Type B pancreatic cell (in vitro differentiated cells): ENCODE measurements around the gene SCARB1. TPM values are rescaled to one million over a fixed set of nuclear protein-coding genes. Genes with fewer than 3 reads are reported as not detected.

Experiments used
- DNase-seq: peaks from one replicate; pipeline ENCODE4 v3.0.0; 2021; ENCODE audit warnings: mixed read lengths; ENCODE audit not compliant: unreplicated experiment; ENCODE audit errors: extremely low spot score
- H3K27ac Mint-ChIP-seq: 2 replicates; pipeline ENCODE4 v1.8.0; 2021; ENCODE audit warnings: mild to moderate bottlenecking, mixed read lengths
- H3K27me3 Mint-ChIP-seq: 2 replicates; pipeline ENCODE4 v1.8.0; 2021; ENCODE audit warnings: mixed read lengths
- H3K36me3 Mint-ChIP-seq: 2 replicates; pipeline ENCODE4 v1.8.0; 2021; ENCODE audit warnings: mixed read lengths
- H3K4me1 Mint-ChIP-seq: one replicate; pipeline ENCODE4 v1.8.0; 2021; ENCODE audit warnings: mixed read lengths; ENCODE audit not compliant: unreplicated experiment
- H3K4me3 Mint-ChIP-seq: 2 replicates; pipeline ENCODE4 v1.8.0; 2021; ENCODE audit warnings: mild to moderate bottlenecking, mixed read lengths
- H3K9me3 Mint-ChIP-seq: 2 replicates; pipeline ENCODE4 v1.8.0; 2021; ENCODE audit warnings: mixed read lengths
- CTCF ChIP-seq: fragments of 200-600 bp; sonication (generic); conservative IDR thresholded peaks from 2 replicates; pipeline ENCODE4 v1.5.0; 2021; ENCODE audit warnings: antibody characterized with exemption, mild to moderate bottlenecking
- total RNA-seq: library from RNA; stranded (reverse); gene quantifications from 2 replicates; pipeline ENCODE4 v1.2.1, GENCODE V29; 2021; ENCODE audit warnings: low replicate concordance

SCARB1 gene
- total RNA-seq, 1 donor from 2014 or later = 23.4 TPM

GRCh38 chr12:124756166-124756565, 107.5 kb downstream of the SCARB1 start:
- Mint-ChIP-seq H3K4me3 (no peak overlapping the region), H3K27ac (no peak overlapping the region), H3K27me3 (peaks cover 21% of the 10 kb centered on the region), H3K4me1 (peaks cover 70% of the 10 kb centered on the region), H3K36me3 (no peaks in the 10 kb centered on the region), H3K9me3 (peaks cover 12% of the 10 kb centered on the region)
- no peak for TF ChIP-seq CTCF
- DNase-seq = no peak

- Mint-ChIP-seq H3K4me1 (peaks cover 73% of the 10 kb centered on the region), H3K27ac (no peak overlapping the region), H3K36me3 (no peaks in the 10 kb centered on the region), H3K9me3 (peaks cover 12% of the 10 kb centered on the region), H3K27me3 (peaks cover 21% of the 10 kb centered on the region), H3K4me3 (no peak overlapping the region)
- TF ChIP-seq CTCF = no peak
- DNase-seq = no peak
Measured at GRCh38 chr12:124755801-124756148, 107.9 kb downstream of the SCARB1 start.

DNA sequence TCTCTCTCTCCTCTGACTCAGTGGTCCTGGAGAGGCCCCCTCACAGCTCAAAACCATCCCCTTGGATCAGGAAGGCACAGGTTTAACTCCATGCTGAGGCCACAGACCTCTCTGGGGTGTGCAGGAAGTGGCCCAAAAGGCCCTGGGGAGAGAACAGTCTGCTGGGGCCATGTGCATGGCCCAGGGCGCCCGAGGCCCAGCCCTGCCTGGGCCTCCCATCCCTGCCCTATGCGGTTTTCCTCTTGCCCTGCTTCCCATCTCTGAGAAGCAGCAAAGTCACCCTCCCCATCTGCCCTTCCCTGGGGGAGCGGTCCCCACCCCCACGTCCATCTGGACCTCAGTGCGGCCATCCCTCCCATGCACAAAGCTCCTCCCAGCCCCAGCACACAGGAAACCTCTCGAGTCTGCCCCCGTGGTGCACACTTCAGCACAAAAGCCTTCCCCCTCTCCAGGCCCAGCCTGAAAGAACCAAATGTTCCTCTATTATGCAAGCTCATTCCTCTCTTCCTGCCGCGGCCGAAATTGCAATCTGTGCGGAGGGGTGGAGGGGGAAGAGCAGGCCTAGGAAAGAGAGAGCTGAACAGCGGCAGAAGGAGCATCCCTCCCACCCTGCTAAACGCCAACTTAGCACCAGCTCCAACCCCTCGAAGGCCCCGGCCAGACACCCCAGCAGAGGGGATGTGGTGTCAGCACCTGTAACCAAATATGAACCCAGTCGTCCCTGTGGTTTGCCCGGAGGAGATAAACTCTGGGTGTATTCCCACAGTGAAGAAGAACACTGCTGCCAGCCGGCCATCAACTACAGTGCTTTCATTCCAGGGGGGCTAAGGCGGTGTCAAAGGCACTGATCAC, 108.5 kb downstream of the SCARB1 start:
- Mint-ChIP-seq H3K36me3 (no peaks in the 10 kb centered on the region), H3K27ac (peak overlapping the region; percentile 59)

GRCh38 chr12:124754491-124754890, 109.2 kb downstream of the SCARB1 start:
- TF ChIP-seq CTCF = no peak
- Mint-ChIP-seq H3K9me3 (peaks cover 12% of the 10 kb centered on the region), H3K4me1 (peaks cover 74% of the 10 kb centered on the region), H3K27me3 (peaks cover 20% of the 10 kb centered on the region), H3K27ac (no peak overlapping the region), H3K36me3 (no peaks in the 10 kb centered on the region), H3K4me3 (no peak overlapping the region)
- DNase-seq = no peak

More for the DNA sequence above, 108.5 kb downstream of the SCARB1 start:
- Mint-ChIP-seq H3K9me3 (peaks cover 12% of the 10 kb centered on the region), H3K27me3 (peaks cover 21% of the 10 kb centered on the region), H3K4me3 (peak overlapping the region; percentile 40), H3K4me1 (peaks cover 75% of the 10 kb centered on the region)
- DNase-seq = no peak
- no peak for TF ChIP-seq CTCF

- Mint-ChIP-seq H3K4me1 (peaks cover 69% of the 10 kb centered on the region), H3K4me3 (no peak overlapping the region), H3K27me3 (peaks cover 15% of the 10 kb centered on the region)
Measured at GRCh38 chr12:124753993-124754392, 109.7 kb downstream of the SCARB1 start.

More at GRCh38 chr12:124753993-124754392, 109.7 kb downstream of the SCARB1 start:
- DNase-seq = no peak
- no peaks in the 10 kb centered on the region for H3K36me3 Mint-ChIP-seq
- TF ChIP-seq CTCF = no peak
- H3K27ac Mint-ChIP-seq = no peak overlapping the region
- H3K9me3 Mint-ChIP-seq = peaks cover 12% of the 10 kb centered on the region
